ENCODE data around the gene C22orf23. TPM values are rescaled to one million over a fixed set of nuclear protein-coding genes. Genes with fewer than 3 reads are reported as not detected.

C22orf23 gene
- total and polyA plus RNA-seq, 7 donors: 0.17 to 1.2 (median 0.36) TPM

GRCh38 chr22:37967147-37967546 lies 13.7 kb upstream of the C22orf23 start:
- H3K27me3 ChIP-seq (ENCODE audit: insufficient read depth in 3 of 3, low read length in 2 of 3): no peaks in the 10 kb centered on the region
- H3K4me3 ChIP-seq: no peak overlapping the region
- ATAC-seq (no peak), DNase-seq (no peak)
- intact Hi-C loops (cut with DNase I): loop anchor here (5.0 to 10.0 kb wide), 2 partner anchors 150 to 152 kb away; no protein-coding TSS in a partner anchor
- no peaks in the 10 kb centered on the region for H3K9me3 ChIP-seq
- no peak for TF ChIP-seq CTCF (IDR thresholded peaks at IDR 0.05)
- H3K4me1 ChIP-seq: peaks cover 9% of the 10 kb centered on the region
- H3K27ac ChIP-seq: no peak overlapping the region
- 46 to 67% (median 66%) methylated on average over 1 of the region's 1 CpG for WGBS, 3 donors
- peaks cover 9 to 53% of the 10 kb centered on the region in 2 donors for H3K36me3 ChIP-seq (ENCODE audit: insufficient read depth in 1 of 2, low read depth in 1 of 2)

DNA sequence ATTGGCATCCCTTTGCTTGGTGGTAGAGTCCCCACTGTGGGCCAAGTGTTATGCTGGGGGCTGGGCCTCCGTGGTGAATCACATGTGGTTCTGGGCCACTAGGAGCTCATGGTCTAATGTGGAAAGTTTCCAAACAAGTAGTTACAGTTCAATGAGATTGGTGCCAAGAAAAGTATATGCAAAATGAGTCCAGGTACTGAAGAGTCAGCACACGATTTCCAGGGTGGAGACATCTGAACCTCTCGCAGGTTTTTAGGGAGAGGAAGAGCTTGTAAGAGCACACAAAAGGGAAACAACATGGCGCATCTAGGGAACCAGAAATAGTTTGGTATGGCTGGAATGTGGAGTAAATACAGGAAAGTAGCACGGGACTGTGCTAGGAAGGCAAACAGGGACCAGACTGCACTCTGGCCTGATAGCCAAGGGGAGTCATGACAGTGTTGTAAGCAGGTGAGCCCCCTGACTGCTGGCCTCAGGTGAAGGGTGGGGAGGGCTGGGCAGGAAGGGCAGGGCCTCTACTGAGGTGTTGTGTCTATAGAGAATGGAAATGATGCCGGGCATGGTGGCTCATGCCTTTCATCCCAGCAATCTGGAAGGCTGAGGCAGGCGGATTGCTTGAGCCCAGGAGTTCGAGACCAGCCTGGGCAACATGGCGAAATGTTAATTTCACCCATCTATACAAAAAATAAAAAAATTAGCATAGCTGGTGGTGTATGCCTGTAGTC lies 12.7 kb upstream of the C22orf23 start:
- no peak overlapping the region for H3K4me3 ChIP-seq
- no peaks in the 10 kb centered on the region for H3K27me3 ChIP-seq (ENCODE audit: insufficient read depth in 3 of 3, low read length in 2 of 3)
- DNase-seq: no peak
- 76 to 88% (median 80%) methylated on average over 9 of the region's 9 CpGs for WGBS, 3 donors
- intact Hi-C loops (cut with DNase I): loop anchor here (5.0 to 10.0 kb wide), 2 partner anchors 149 to 151 kb away; no protein-coding TSS in a partner anchor
- no peaks in the 10 kb centered on the region for H3K9me3 ChIP-seq
- peaks cover 9% of the 10 kb centered on the region for H3K4me1 ChIP-seq
- ATAC-seq: no peak
- H3K36me3 ChIP-seq (ENCODE audit: insufficient read depth in 1 of 2, low read depth in 1 of 2): peaks cover 9 to 64% of the 10 kb centered on the region in 2 donors
- no peak overlapping the region for H3K27ac ChIP-seq
- TF ChIP-seq CTCF (IDR thresholded peaks at IDR 0.05): no peak

DNA sequence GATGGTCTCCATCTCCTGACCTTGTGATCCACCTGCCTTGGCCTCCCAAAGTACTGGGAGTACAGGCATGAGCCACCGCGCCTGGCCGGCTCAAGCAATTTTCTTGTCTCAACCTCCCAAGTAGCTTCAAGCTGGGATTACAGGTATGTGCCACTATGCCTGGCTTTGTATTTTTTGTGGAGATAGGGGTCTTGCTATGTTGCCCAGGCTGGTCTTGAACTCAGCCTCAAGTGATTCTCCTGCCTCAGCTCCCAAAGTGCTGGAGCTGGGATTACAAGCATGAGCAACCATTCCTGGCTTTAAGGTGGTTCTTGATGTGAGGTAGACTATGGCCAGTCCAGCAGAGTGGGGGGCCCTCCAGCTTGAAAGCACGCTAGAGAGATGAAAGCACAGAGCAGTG lies 7.7 kb upstream of the C22orf23 start:
- Histone ChIP-seq H3K27me3 (ENCODE audit: insufficient read depth in 3 of 3, low read length in 2 of 3) (no peaks in the 10 kb centered on the region), H3K4me1 (peaks cover 15% of the 10 kb centered on the region), H3K9me3 (no peaks in the 10 kb centered on the region), H3K36me3 (ENCODE audit: insufficient read depth in 1 of 2, low read depth in 1 of 2) (peaks cover 8 to 77% of the 10 kb centered on the region in 2 donors), H3K4me3 (no peak overlapping the region), H3K27ac (no peak overlapping the region)
- no peak for DNase-seq
- WGBS, 3 donors: 96 to 99% (median 98%) methylated on average over 4 of the region's 4 CpGs
- ATAC-seq: no peak
- intact Hi-C loops (cut with DNase I): loop anchor here in 1 of 2 donors (10.0 kb wide), 1 partner anchor 146 kb away; no protein-coding TSS in a partner anchor
- no peak for TF ChIP-seq CTCF (IDR thresholded peaks at IDR 0.05)

GRCh38 chr22:37959231-37959825 lies 5.9 kb upstream of the C22orf23 start:
- Histone ChIP-seq H3K4me1 (peaks cover 14% of the 10 kb centered on the region), H3K27ac (no peak overlapping the region), H3K4me3 (no peak overlapping the region), H3K27me3 (ENCODE audit: insufficient read depth in 3 of 3, low read length in 2 of 3) (no peaks in the 10 kb centered on the region), H3K9me3 (no peaks in the 10 kb centered on the region), H3K36me3 (ENCODE audit: insufficient read depth in 1 of 2, low read depth in 1 of 2) (peaks cover 8 to 73% of the 10 kb centered on the region in 2 donors)
- no peak for DNase-seq
- intact Hi-C loops (cut with DNase I): no loop called here
- no peak for TF ChIP-seq CTCF (IDR thresholded peaks at IDR 0.05)
- ATAC-seq: no peak
- WGBS, 3 donors: 95 to 97% (median 97%) methylated on average over 18 of the region's 18 CpGs
